NCI-H82 (cell line): ENCODE results near the gene ELFN2.
"Not testable (repeated sequence)": the region's sequence is repeated elsewhere in the genome, so short reads cannot be mapped to it uniquely, and the experiment has no call there.

Experiments used
- DNase-seq: peaks from one replicate; lab custom pipeline; 2025; lab: John Stamatoyannopoulos, UW

The ELFN2 gene

GRCh38 chr22:37410174-37411055 is 16.9 kb downstream of the ELFN2 start:
- DNase-seq = no peak

GRCh38 chr22:37409459-37410050 is 17.7 kb downstream of the ELFN2 start:
- peak; percentile 54 for DNase-seq

- no peak for DNase-seq
Measured at GRCh38 chr22:37409031-37409430, 18.2 kb downstream of the ELFN2 start.

GRCh38 chr22:37407856-37408255 is 19.4 kb downstream of the ELFN2 start:
- DNase-seq = no peak

GRCh38 chr22:37406441-37407235 is 20.6 kb downstream of the ELFN2 start:
- peak; percentile 38 for DNase-seq

- DNase-seq = no peak
Measured at GRCh38 chr22:37404091-37404490, 23.2 kb downstream of the ELFN2 start.

GRCh38 chr22:37403267-37403960 is 23.9 kb downstream of the ELFN2 start:
- peak; percentile 78 for DNase-seq

GRCh38 chr22:37402184-37402506 is 25.1 kb downstream of the ELFN2 start:
- no peak for DNase-seq

- peak; percentile 78 for DNase-seq
Measured at GRCh38 chr22:37401401-37402183, 25.7 kb downstream of the ELFN2 start.

- no peak for DNase-seq
Measured at GRCh38 chr22:37400719-37401118, 26.6 kb downstream of the ELFN2 start.

GRCh38 chr22:37399457-37399856 is 27.8 kb downstream of the ELFN2 start:
- DNase-seq = not testable (repeated sequence)

GRCh38 chr22:37397226-37397625 is 30.1 kb downstream of the ELFN2 start:
- DNase-seq = no peak

- no peak for DNase-seq
Measured at GRCh38 chr22:37396488-37397084, 30.7 kb downstream of the ELFN2 start.

- DNase-seq = no peak
Measured at GRCh38 chr22:37394341-37394740, 32.9 kb downstream of the ELFN2 start.

GRCh38 chr22:37393746-37394145 is 33.5 kb downstream of the ELFN2 start:
- DNase-seq = no peak

- no peak for DNase-seq
Measured at GRCh38 chr22:37392721-37393328, 34.5 kb downstream of the ELFN2 start.

- no peak for DNase-seq
Measured at GRCh38 chr22:37391702-37392101, 35.6 kb downstream of the ELFN2 start.

GRCh38 chr22:37390075-37390474 is 37.2 kb downstream of the ELFN2 start:
- no peak for DNase-seq

GRCh38 chr22:37388538-37388937 is 38.7 kb downstream of the ELFN2 start:
- no peak for DNase-seq

- no peak for DNase-seq
Measured at GRCh38 chr22:37387793-37388192, 39.5 kb downstream of the ELFN2 start.

GRCh38 chr22:37386441-37386840 is 40.8 kb downstream of the ELFN2 start:
- no peak for DNase-seq
